ENCODE results near the gene MLC1.

Gene MLC1

GRCh38 chr22:50020606-50021005 is 64.6 kb downstream of the MLC1 start:
- TF ChIP-seq ZFX (IDR thresholded peaks at IDR 0.05; ENCODE audit: borderline replicate concordance): no peak
- TF ChIP-seq CTCF (IDR thresholded peaks at IDR 0.05): no peak
- no peak overlapping the region for H3K27ac ChIP-seq

GRCh38 chr22:50019316-50019715 is 65.9 kb downstream of the MLC1 start:
- TF ChIP-seq ZFX (IDR thresholded peaks at IDR 0.05; ENCODE audit: borderline replicate concordance) (no peak), CTCF (IDR thresholded peaks at IDR 0.05) (no peak)
- no peak overlapping the region for H3K27ac ChIP-seq

- no peak overlapping the region for H3K27ac ChIP-seq
- TF ChIP-seq ZFX (IDR thresholded peaks at IDR 0.05; ENCODE audit: borderline replicate concordance): no peak
Measured at GRCh38 chr22:50018608-50019285, 66.5 kb downstream of the MLC1 start.

GRCh38 chr22:50017701-50018224 is 67.5 kb downstream of the MLC1 start:
- H3K27ac ChIP-seq: no peak overlapping the region
- TF ChIP-seq ZFX (IDR thresholded peaks at IDR 0.05; ENCODE audit: borderline replicate concordance) (no peak), CTCF (IDR thresholded peaks at IDR 0.05) (no peak)

GRCh38 chr22:50016988-50017700 is 68.1 kb downstream of the MLC1 start:
- no peak overlapping the region for H3K27ac ChIP-seq
- TF ChIP-seq ZFX (IDR thresholded peaks at IDR 0.05; ENCODE audit: borderline replicate concordance) (no peak), CTCF (IDR thresholded peaks at IDR 0.05) (no peak)

- H3K27ac ChIP-seq: no peak overlapping the region
- TF ChIP-seq ZFX (IDR thresholded peaks at IDR 0.05; ENCODE audit: borderline replicate concordance) (no peak), CTCF (IDR thresholded peaks at IDR 0.05) (no peak)
Measured at GRCh38 chr22:50016308-50016987, 68.8 kb downstream of the MLC1 start.

- no peak for TF ChIP-seq ZFX (IDR thresholded peaks at IDR 0.05; ENCODE audit: borderline replicate concordance)
- TF ChIP-seq CTCF (IDR thresholded peaks at IDR 0.05): no peak
- H3K27ac ChIP-seq: no peak overlapping the region
Measured at GRCh38 chr22:50015451-50016307, 69.5 kb downstream of the MLC1 start.
